Ishikawa (cell line): ENCODE data around the gene SASH1.

ENCODE experiments used
- CEBPB ChIP-seq: IDR thresholded peaks from 2 replicates; pipeline ENCODE4 v1.6.1; 2012
- EGR1 ChIP-seq: IDR thresholded peaks from 2 replicates; pipeline ENCODE4 v1.6.1; 2012
- EP300 ChIP-seq: IDR thresholded peaks from 2 replicates; pipeline ENCODE4 v1.6.1; 2012; ENCODE audit warnings: borderline replicate concordance
- FOXM1 ChIP-seq: IDR thresholded peaks from 2 replicates; pipeline ENCODE4 v1.6.1; 2012; ENCODE audit warnings: low read depth, borderline replicate concordance
- RAD21 ChIP-seq: IDR thresholded peaks from 2 replicates; pipeline ENCODE4 v1.6.1; 2012; ENCODE audit warnings: low read depth
- TAF1 ChIP-seq: IDR thresholded peaks from 2 replicates; pipeline ENCODE4 v1.6.1; 2012; ENCODE audit warnings: low read depth, mild to moderate bottlenecking
- TEAD4 ChIP-seq: IDR thresholded peaks from 2 replicates; pipeline ENCODE4 v1.6.1; 2012
- YY1 ChIP-seq: IDR thresholded peaks from 2 replicates; pipeline ENCODE4 v1.6.1; 2012; ENCODE audit warnings: low read depth
- TF ChIP-seq, protein P1 (sequence below): IDR thresholded peaks from 2 replicates; pipeline ENCODE4 v1.6.1; 2012

- TF ChIP-seq EP300, result no peak
- no peak for TF ChIP-seq CEBPB
- no peak for TF ChIP-seq EGR1
- TF ChIP-seq RAD21, result no peak
- no peak for TF ChIP-seq TEAD4
- TF ChIP-seq, protein P1, sequence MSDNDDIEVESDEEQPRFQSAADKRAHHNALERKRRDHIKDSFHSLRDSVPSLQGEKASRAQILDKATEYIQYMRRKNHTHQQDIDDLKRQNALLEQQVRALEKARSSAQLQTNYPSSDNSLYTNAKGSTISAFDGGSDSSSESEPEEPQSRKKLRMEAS, result no peak
- TF ChIP-seq YY1, result no peak
- TF ChIP-seq TAF1, result no peak
- TF ChIP-seq FOXM1, result no peak
Observed at GRCh38 chr6:148379481-148379880, 36.8 kb downstream of the SASH1 start.
